Activated CD4-positive, alpha-beta T cell treated with anti-CD3 and anti-CD28 coated beads for 36 hours (primary cell): ENCODE measurements around the gene CCDC106. TPM values are rescaled to one million over a fixed set of nuclear protein-coding genes. Genes with fewer than 3 reads are reported as not detected.

ENCODE experiments used
- ATAC-seq: fragments of 200-7000 bp; cut with Tn5 transposase; one replicate; pipeline ENCODE4 v1.10.0; 2021; ENCODE audit warnings: mild to moderate bottlenecking, moderate library complexity
- CTCF ChIA-PET: fragments of 350-600 bp; sonication (Branson Sonifier 250); formaldehyde crosslinking; loops from one replicate; lab custom pipeline; 2021; ENCODE audit warnings: antibody characterized with exemption; lab: Charles Lee
- POLR2A ChIA-PET: fragments of 350-600 bp; sonication (Branson Sonifier 250); formaldehyde crosslinking; loops from one replicate; lab custom pipeline; 2021; ENCODE audit warnings: antibody characterized with exemption, inconsistent platforms; lab: Charles Lee
- DNase-seq: peaks from one replicate; pipeline ENCODE4 v3.0.0-alpha.2; 2020
- H3K27ac Mint-ChIP-seq: one replicate; pipeline ENCODE4 v1.8.0; 2021; ENCODE audit warnings: mixed read lengths
- H3K27me3 Mint-ChIP-seq: one replicate; pipeline ENCODE4 v1.8.0; 2021; ENCODE audit warnings: mixed read lengths
- H3K36me3 Mint-ChIP-seq: one replicate; pipeline ENCODE4 v1.8.0; 2021; ENCODE audit warnings: low read depth, mixed read lengths
- H3K4me1 Mint-ChIP-seq: one replicate; pipeline ENCODE4 v1.8.0; 2021; ENCODE audit warnings: mixed read lengths
- H3K4me3 Mint-ChIP-seq: one replicate; pipeline ENCODE4 v1.8.0; 2021; ENCODE audit warnings: mild to moderate bottlenecking, moderate library complexity, mixed read lengths
- H3K9me3 Mint-ChIP-seq: one replicate; pipeline ENCODE4 v1.8.0; 2021; ENCODE audit warnings: low read depth, mixed read lengths
- intact Hi-C, 2 experiments: fragments of 100-400 bp; cut with DNase I in 1 of 2; cut with micrococcal nuclease in 1 of 2; formaldehyde crosslinking; loops; one replicate each; pipeline versions ENCODE4 v1.14.2 to v1.15.1; 2022 to 2024; cut with DNase I, micrococcal nuclease
- total RNA-seq, 2 experiments: library from RNA; stranded (reverse); gene quantifications; one replicate each; pipeline ENCODE4 v1.2.3, GENCODE V29; 2021

Gene CCDC106
- total RNA-seq, 2 experiments from 2014 or later = 6.2 to 6.3 TPM

- Mint-ChIP-seq H3K27me3 (no peaks in the 10 kb centered on the region), H3K27ac (peak within 1 kb of the TSS; percentile 99), H3K36me3 (peaks cover 49% of the 10 kb centered on the region), H3K4me1 (peaks cover 46% of the 10 kb centered on the region), H3K9me3 (no peaks in the 10 kb centered on the region), H3K4me3 (peak within 1 kb of the TSS; percentile 93)
- peak; percentile 55 for ATAC-seq
- peak; percentile 91 for DNase-seq
- ChIA-PET CTCF (interaction anchor here (1.2 to 1.9 kb wide), 5 partner anchors 10 to 14 kb away, joined by 3 to 16 read pairs (median 7); partner anchors contain the start of gene U2AF2), POLR2A (interaction anchor here (1.0 to 1.7 kb wide), 2 partner anchors 11 to 304 kb away, joined by 4 to 5 read pairs; partner anchors contain the start of genes KMT5C and U2AF2)
- intact Hi-C loops = loop anchor here (1.0 to 5.0 kb wide), 13 partner anchors 8 to 1181 kb away; partner anchors contain the start of genes PPP6R1 (in 2 of the 2), EPN1 (in 1 of the 2), FIZ1 (in 1 of the 2) and KMT5C (in 1 of the 2)
Observed at GRCh38 chr19:55643003-55643886, 4.8 kb upstream of the CCDC106 start, which contains the start of gene ZNF581. Gene ZNF581, plus strand, starts transcription at chr19:55643649. Its CDS starts 923 bp downstream, at chr19:55644572.

GRCh38 chr19:55643887-55644176 is 4.2 kb upstream of the CCDC106 start:
- H3K27me3 Mint-ChIP-seq = no peaks in the 10 kb centered on the region
- no peak for DNase-seq
- ChIA-PET POLR2A (no interaction called here), CTCF (interaction anchor here (1.5 kb wide), 1 partner anchor 9 kb away, joined by 3 read pairs; no protein-coding TSS in a partner anchor)
- H3K9me3 Mint-ChIP-seq = no peaks in the 10 kb centered on the region
- peaks cover 47% of the 10 kb centered on the region for H3K4me1 Mint-ChIP-seq
- peak overlapping the region; percentile 93 for H3K4me3 Mint-ChIP-seq
- intact Hi-C loops = loop anchor here (1.0 to 5.0 kb wide), 13 partner anchors 9 to 1182 kb away; partner anchors contain the start of genes PPP6R1 (in 2 of the 2), EPN1 (in 1 of the 2), FIZ1 (in 1 of the 2) and KMT5C (in 1 of the 2)
- peaks cover 46% of the 10 kb centered on the region for H3K36me3 Mint-ChIP-seq
- peak overlapping the region; percentile 91 for H3K27ac Mint-ChIP-seq
- no peak for ATAC-seq

- ATAC-seq (no peak), DNase-seq (no peak)
- Mint-ChIP-seq H3K27ac (peak overlapping the region; percentile 91), H3K4me3 (peak overlapping the region; percentile 93), H3K27me3 (no peaks in the 10 kb centered on the region), H3K36me3 (peaks cover 42% of the 10 kb centered on the region), H3K9me3 (no peaks in the 10 kb centered on the region), H3K4me1 (peaks cover 44% of the 10 kb centered on the region)
- ChIA-PET CTCF (interaction anchor here (1.5 kb wide), 1 partner anchor 9 kb away, joined by 3 read pairs; no protein-coding TSS in a partner anchor), POLR2A (no interaction called here)
- intact Hi-C loops = loop anchor here (5.0 kb wide), 6 partner anchors 37 to 1182 kb away; partner anchors contain the start of genes PPP6R1 (in 2 of the 2), KMT5C (in 1 of the 2), LENG9 (in 1 of the 2) and PPP1R12C (in 1 of the 2)
Observed at GRCh38 chr19:55644191-55644833, 3.7 kb upstream of the CCDC106 start.

- Mint-ChIP-seq H3K4me3 (peak overlapping the region; percentile 93), H3K9me3 (no peaks in the 10 kb centered on the region), H3K4me1 (peaks cover 45% of the 10 kb centered on the region), H3K27me3 (no peaks in the 10 kb centered on the region), H3K36me3 (peaks cover 44% of the 10 kb centered on the region), H3K27ac (peak overlapping the region; percentile 91)
- ChIA-PET CTCF (interaction anchor here (1.1 to 2.0 kb wide), 3 partner anchors 8 to 10 kb away, joined by 3 to 11 read pairs (median 5); partner anchors contain the start of gene U2AF2), POLR2A (interaction anchor here (0.6 to 1.3 kb wide), 2 partner anchors 9 to 385 kb away, joined by 4 to 7 read pairs; partner anchors contain the start of gene U2AF2)
- intact Hi-C loops = loop anchor here (5.0 kb wide), 6 partner anchors 38 to 1183 kb away; partner anchors contain the start of genes PPP6R1 (in 2 of the 2), KMT5C (in 1 of the 2), LENG9 (in 1 of the 2) and PPP1R12C (in 1 of the 2)
- no peak for ATAC-seq
- DNase-seq = peak; percentile 5
Observed at GRCh38 chr19:55644842-55645511, 3.0 kb upstream of the CCDC106 start.

- POLR2A ChIA-PET = interaction anchor here (0.6 to 1.3 kb wide), 2 partner anchors 9 to 386 kb away, joined by 4 to 7 read pairs; partner anchors contain the start of gene U2AF2
- CTCF ChIA-PET = interaction anchor here (0.7 to 2.0 kb wide), 3 partner anchors 9 to 142 kb away, joined by 3 to 11 read pairs (median 5); partner anchors contain the start of gene U2AF2
- peaks cover 45% of the 10 kb centered on the region for H3K4me1 Mint-ChIP-seq
- peak overlapping the region; percentile 25 for H3K27ac Mint-ChIP-seq
- H3K36me3 Mint-ChIP-seq = peaks cover 40% of the 10 kb centered on the region
- H3K9me3 Mint-ChIP-seq = no peaks in the 10 kb centered on the region
- intact Hi-C loops = no loop called here
- ATAC-seq (no peak), DNase-seq (no peak)
- no peaks in the 10 kb centered on the region for H3K27me3 Mint-ChIP-seq
- peak overlapping the region; percentile 58 for H3K4me3 Mint-ChIP-seq
Observed at GRCh38 chr19:55645512-55645881, 2.5 kb upstream of the CCDC106 start.

- Mint-ChIP-seq H3K9me3 (no peaks in the 10 kb centered on the region), H3K27ac (peak overlapping the region; percentile 82), H3K4me3 (peak overlapping the region; percentile 74), H3K27me3 (no peaks in the 10 kb centered on the region), H3K4me1 (peaks cover 49% of the 10 kb centered on the region), H3K36me3 (peaks cover 37% of the 10 kb centered on the region)
- DNase-seq (no peak), ATAC-seq (no peak)
- POLR2A ChIA-PET = interaction anchor here (1.0 to 1.6 kb wide), 2 partner anchors 14 to 48 kb away, joined by 3 to 4 read pairs; partner anchors contain the start of gene FIZ1
- CTCF ChIA-PET = interaction anchor here (0.6 to 2.0 kb wide), 7 partner anchors 8 to 170 kb away, joined by 3 to 9 read pairs (median 4); no protein-coding TSS in a partner anchor
- intact Hi-C loops = no loop called here
Observed at GRCh38 chr19:55646889-55647731, 902 bp upstream of the CCDC106 start.

GRCh38 chr19:55648585-55649267 is 714 bp downstream of the CCDC106 start:
- Mint-ChIP-seq H3K36me3 (peaks cover 29% of the 10 kb centered on the region), H3K4me1 (peaks cover 44% of the 10 kb centered on the region), H3K27ac (peak overlapping the region; percentile 63), H3K4me3 (peak overlapping the region; percentile 74), H3K27me3 (no peaks in the 10 kb centered on the region), H3K9me3 (no peaks in the 10 kb centered on the region)
- CTCF ChIA-PET = interaction anchor here (1.0 to 1.8 kb wide), 3 partner anchors 8 to 43 kb away, joined by 3 to 8 read pairs (median 4); no protein-coding TSS in a partner anchor
- DNase-seq (no peak), ATAC-seq (no peak)
- intact Hi-C loops = no loop called here
- POLR2A ChIA-PET = no interaction called here

GRCh38 chr19:55649268-55650125 is 1.5 kb downstream of the CCDC106 start:
- ATAC-seq = no peak
- intact Hi-C loops = loop anchor here in 1 of 2 experiments (5.0 to 10.0 kb wide), 2 partner anchors 1633 to 1785 kb away; partner anchors contain the start of genes MYADM and ZNF460
- Mint-ChIP-seq H3K4me3 (peak overlapping the region; percentile 74), H3K27me3 (no peaks in the 10 kb centered on the region), H3K36me3 (peaks cover 23% of the 10 kb centered on the region), H3K9me3 (no peaks in the 10 kb centered on the region), H3K4me1 (peaks cover 41% of the 10 kb centered on the region), H3K27ac (peak overlapping the region; percentile 4)
- ChIA-PET POLR2A (no interaction called here), CTCF (interaction anchor here (0.8 to 1.8 kb wide), 3 partner anchors 14 to 43 kb away, joined by 3 to 8 read pairs (median 3); no protein-coding TSS in a partner anchor)
- DNase-seq = no peak
